NCI-H446 treated with DMSO at 0.1 percent for 48 hours (cell line): ENCODE results near the gene TMBIM1.
"Not testable (repeated sequence)": the region's sequence is repeated elsewhere in the genome, so short reads cannot be mapped to it uniquely, and the experiment has no call there.

ENCODE experiments used
- DNase-seq: peaks from one replicate; lab custom pipeline; 2025; lab: John Stamatoyannopoulos, UW

Gene TMBIM1

DNA sequence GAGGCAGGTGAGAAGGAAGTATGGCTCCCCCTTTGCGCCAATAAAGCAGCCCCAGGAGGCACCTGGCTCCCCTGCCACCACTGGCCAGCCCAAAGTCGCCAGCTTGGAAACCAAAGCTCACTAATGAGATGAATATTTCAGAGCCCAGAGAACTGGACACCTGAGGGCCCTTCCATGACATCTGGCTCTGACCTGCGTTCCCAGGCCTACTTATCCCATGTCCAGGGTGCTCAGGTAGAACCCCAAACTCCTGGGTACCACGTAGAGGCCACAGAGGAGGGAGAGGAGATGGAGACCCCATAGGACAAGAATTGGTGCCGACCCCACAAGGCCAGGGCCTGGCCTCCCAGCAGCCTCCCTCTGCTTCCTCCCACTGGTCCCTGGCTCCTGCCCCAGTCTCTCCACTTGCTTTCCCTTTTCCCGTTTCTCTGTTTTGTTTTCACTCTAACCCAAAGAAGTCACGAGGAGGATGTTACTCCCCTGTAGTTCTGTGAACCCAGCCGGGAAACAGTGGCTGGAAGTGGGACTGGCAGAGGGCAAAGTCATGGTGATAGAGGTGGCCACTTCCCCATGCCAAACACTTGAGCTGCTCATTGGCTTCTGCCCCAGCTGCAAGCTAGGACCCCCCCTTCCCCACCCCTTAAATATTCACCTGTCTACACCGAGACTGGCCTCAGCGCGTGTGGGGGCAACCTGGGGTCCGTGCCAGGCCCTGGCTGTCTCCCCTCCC is 820 bp downstream of the TMBIM1 start:
- no peak for DNase-seq

DNA sequence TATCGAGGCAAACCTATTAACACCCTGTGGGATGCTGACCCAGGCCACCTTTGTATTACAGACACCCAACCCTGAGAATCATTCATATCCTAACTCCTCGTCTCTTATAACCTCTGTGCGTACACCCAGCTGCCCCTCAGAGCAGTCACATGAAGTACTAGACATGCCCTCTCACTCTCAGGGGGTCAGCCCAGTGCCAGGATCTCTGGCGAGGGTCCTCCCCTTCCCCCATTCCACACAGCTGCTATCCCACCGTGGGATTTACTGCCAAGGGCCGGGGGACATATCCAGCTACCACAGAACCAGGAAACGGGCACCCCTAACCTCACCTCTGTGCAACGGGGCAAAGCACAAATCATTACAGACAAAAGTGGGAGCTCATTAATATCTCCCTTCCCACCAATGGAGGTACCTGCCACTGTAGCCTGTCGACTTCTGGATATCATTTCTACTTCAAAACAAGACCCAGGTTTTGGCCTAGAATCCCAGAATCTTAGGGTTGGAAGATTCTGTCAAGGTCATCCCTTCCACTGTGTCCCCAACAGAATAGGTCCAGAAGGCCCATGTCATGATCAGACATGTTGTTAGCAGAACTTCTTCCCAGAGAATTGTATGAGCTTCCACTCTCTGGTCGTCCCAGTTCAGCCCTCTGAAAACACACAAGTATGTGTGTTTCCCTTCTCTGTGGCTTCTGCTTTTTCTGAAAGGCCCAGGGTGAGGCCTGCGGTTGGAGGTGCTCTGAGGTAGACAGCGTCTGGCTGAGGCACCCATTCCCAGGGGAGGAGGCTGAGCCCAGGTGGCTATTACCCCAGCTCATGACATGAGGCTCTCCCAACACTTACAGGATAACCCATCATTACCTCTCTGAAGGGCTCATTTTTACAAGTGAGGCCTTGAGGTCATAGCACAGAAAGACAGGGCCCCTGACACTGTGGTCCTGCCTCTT is 1.7 kb downstream of the TMBIM1 start:
- DNase-seq = no peak

DNA sequence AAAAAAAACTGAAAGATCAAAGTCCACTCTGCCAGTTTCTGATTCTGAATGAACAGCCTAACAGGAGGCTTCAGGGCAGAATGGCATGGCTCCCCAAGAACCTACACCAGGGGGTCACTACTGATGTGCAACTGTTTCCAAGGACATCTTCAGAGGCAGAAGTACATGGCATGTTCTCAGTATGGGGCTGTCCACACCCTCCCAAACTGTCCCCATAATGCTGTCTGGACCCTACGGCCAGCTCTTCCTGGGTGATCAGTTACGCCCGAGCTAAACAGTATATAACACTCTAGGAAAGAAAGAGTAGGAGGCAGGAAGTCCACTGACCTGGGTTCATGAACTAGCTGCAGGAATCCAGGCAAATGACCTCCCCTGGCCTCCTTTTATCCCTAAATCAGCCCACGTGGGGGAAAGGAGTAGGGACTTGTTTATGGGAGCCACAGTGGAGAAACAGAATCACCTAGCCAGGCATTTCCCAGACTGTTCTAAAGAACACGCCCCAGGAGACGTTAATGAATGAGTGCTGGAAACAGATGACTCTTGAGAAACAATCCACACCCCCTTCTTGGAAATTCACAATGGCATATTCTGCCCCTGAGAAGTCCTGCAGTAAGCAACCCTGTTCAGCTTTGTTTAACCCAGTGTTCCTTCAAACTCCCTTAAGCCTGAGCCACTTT is 2.5 kb downstream of the TMBIM1 start:
- DNase-seq = no peak

DNA sequence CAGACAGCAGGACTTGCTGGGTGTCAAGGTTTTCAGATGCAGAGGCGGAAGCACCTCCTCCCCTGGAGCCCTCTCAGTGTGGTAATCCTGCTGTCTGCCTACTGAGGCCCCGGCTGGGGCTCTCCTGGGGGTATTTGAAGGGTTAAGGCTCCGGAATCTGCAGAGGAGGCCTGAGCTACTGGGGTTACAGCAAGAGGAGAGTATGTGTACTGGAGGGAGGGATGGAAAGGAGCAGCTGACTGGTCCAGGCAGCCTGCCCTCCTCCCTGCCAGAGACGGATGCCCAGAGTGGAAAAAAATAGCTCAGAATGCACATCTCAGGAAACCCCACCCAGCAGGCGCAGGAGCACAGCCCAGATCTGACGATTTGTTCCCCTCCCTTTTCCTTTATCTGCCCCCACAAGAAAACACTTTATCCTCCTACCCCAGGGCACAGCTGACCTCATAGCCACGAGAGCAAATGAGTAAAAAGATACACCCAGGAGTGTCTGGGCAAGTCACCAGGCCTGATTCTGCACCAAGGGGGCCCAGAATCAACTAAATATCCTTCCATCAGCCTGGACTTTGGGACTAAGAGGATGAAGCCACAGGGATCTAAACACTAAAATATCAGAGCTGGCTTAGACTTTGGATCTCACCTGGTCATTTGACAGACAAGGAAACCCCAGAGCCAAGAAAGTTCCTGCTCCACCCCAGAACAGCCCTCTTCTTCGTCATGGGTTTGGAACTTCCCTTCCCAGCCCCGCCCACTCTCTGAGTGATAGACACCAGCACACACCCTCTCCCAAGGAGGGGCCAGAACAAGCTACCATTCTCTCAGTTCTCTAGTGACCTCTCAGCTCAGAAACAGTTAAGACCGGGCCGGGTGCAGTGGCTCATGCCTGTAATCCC is 5.5 kb downstream of the TMBIM1 start:
- peak; percentile 23 for DNase-seq

DNA sequence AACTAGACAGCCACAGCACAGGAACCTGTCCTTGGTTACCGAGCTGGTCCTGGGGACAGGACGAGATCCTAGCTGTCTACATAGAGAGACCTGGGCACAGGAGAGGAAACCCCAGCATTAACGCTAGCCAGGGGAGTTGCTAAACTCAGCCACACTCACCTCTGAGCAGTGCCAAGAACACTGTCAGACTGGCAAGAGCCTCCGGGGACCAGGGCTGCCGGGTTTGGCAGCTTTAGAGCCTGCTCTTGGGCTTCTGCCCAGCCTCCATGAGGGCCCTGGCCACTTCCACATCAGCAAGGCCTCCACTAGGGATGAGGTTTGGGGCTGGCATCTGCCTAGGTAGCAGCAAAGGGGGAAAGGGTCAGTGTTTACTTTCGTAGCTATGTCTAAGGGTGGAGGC is 6.7 kb downstream of the TMBIM1 start:
- DNase-seq = peak; percentile 78

DNA sequence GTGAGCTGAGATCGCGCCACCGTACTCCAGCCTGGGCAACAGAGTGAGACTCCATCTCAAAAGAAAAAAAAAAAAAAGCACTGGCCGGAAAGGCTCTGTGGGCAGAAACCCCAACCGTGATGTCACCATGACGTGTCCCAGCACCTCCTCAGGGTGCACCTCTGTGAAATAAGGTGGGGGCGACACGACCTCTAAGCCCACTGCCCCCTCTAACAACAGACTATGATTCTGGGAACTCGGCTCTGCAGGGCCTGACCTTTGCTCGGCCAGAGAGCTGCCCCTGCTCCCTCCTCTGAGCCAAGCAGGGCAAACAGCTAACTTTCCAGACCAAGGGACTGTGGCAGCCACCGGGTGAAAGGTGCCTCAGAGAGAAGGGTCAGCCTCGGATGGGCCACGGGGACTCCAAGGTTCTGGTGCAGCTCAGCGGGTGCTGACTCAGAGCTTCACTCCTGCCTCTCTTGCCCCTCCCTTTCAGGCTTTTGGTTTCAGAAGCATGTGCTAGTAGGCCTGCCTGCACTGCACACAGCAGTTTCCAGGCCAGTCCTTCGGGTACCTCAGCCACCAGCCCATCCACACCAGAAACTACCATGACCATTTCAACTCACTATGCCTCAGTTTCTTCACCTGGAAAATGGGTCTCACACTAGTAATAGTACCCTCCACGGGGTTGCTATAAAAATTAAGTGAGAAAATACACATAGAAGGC is 8.0 kb downstream of the TMBIM1 start:
- no peak for DNase-seq

DNA sequence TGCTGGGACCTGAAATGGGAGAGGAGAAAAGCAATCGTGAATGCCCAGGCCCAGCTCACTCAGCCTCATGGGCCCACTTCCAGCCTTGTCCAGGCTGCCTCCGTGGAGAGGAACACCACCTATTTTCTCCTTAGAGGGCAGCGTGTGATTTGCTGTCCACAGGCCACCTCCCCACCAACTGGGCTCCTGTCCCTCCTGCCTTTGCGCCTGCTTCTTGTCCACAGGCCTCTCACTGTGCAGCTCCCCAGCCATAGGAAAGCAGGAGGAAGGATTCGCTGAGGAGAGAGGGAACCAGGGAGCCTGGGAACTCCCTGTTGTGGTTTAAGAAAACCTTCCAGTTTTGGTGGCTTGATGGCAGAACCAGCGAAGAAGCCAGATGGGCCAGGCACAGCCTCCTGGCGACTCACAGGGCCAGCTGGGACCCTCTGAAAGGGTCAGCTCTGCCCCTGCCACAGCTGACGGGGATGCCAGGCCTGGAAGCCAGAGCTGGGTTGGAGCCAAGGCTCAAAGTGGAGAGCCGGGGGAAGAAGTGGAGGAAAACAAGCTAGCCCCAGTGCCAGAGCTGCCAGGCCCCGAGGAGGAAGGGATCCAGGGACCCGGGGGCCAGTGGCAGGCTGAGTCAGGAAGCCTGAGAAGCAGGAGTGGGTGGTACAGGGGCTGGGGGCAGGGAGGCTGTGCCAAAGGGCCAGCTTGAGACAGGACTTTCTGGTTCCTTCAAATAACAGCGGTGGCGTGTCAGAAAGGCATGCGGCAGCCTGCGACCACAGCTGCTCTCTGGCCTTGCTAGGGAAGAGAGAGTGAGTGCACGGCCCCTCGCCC is 9.9 kb downstream of the TMBIM1 start:
- DNase-seq = peak; percentile 21

DNA sequence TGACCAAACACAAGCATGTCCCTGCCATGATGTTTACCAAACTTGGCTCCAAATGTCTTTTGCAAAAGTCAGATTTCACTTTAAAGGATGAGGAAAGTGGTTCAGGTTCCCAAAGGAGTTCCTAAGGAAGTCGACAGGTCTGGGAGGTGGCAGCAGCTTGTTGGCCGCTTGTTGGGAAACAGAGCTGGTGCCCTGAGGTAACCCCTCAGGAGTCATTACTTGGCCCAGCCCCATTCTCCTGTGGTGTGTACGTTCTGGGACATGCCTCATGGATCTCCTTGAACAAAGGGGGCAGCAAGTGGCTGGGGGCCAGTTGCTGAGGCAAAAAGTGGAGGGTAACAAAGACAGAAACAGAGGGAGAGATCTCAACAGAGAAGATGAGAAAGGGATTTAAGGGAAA is 10.9 kb downstream of the TMBIM1 start:
- DNase-seq = no peak

DNA sequence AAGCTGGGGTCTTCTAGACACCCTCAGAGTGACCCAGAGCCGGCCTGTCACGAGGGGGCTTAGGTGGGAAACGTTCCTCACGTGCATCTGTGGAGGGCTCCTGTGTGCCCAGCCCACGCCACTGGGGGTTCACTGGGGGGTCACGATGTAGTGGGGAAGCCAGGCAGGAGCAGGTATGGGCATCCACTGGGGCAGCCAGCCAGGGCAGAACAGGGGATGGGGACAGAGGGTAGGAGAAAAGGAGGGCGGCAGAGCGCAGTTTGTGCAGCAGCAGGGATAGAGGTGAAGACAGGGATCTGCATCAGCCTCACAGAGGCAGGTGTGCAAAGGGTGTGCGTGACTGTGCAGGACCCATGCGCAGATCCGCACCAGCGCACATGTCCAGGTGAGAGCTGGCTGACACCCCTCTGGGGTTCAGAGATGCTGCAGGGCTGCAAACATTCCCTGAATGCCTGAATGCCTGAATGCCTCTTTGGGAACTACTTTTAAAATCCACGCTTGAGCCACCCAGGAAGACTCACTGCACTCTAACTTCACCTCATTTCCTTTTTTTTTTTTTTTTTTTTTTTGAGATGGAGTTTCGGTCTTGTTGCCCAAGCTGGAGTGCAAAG is 11.9 kb downstream of the TMBIM1 start:
- DNase-seq = no peak

DNA sequence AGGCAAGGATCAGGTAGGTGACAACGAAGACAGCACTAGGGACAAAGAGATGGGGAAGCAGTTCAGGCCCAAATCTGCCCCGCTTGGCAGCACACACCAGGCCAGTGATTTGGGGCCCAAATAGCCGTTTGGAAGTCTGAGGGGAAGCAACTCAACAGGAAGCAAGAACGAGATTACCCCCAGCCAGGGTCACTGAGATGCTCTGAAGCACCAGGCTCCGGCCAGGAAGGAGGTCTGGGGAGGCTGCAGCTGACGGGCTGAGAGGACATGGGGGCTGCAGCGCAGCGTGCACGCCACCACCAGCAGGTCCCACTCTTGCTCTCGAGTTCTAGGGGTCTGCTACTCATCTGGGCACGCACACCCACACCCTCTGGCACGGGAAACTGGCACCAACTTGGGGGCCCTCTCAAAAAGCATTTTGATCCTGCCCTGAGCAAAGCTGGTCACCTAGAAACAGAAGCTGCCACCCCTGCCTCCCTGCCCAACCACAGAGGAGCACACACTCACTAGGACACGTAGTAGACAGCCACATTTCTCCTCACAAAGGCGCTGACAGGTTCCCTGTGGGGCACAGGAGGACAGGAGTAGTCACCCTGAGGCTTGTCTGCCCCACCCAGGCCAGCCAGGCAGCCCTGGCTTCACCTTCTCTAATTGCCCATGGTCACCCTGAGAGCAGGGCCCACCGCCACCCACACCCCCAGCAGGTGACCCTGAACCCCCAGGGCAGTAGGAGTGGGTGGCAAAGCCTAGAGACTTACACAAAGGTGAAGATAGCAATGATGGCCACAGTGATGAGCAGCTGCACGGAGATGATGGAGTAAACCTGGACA is 13.6 kb downstream of the TMBIM1 start:
- no peak for DNase-seq

DNA sequence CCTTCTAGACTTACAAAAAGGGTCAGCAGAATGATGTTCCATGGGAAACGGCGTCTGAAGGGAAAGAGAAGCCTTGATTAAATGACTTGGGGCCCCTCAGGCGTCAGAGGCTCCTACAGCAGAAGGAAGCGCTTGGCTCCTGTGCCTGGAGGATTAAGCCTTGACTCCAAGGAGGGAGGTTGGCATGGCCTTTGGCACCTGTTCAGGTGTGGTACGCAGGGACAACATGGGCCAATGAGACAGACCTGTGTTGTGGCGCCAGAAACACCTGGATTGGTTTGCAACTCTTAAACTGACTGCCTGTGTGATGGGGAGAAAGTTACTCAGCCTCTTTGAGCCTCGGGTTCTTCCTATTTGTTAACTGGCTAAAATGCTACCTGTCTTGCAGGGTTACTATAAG is 14.4 kb downstream of the TMBIM1 start:
- no peak for DNase-seq

DNA sequence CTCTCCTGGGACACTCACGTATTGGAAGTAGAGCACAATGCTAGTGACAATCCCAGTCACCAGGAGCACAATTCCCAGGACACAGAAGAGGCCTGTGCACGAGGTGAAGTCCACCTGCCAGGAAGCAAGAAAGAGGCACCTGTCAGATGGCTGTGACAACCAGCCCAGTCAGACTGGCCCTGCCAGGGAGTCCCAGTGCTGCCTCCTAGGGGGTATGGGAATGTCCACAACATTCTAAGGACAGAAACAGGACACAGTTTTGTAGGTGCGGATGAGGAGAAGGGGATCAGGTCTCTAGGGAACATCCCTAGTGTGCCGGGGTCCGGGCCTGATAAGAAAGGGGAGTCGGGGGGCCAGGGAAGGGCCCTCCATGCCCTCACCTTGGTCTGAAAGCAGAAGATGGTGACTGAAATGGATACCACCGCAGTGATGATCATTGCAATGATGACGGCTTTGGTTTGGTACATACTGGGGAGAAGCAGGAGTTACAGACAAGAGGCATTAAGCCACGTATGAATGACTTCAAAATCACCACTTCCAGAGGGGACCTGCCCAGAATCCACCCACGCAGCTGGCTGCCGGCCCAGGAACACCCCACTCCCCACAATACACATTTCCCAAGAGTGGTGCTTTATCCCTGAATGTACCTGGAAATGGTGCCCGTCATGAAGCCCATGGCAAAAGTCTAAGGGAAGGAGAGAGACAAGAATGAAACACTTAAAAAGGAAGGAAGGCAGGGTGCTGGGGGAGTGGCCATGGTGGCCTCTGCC is 15.1 kb downstream of the TMBIM1 start:
- DNase-seq = no peak

DNA sequence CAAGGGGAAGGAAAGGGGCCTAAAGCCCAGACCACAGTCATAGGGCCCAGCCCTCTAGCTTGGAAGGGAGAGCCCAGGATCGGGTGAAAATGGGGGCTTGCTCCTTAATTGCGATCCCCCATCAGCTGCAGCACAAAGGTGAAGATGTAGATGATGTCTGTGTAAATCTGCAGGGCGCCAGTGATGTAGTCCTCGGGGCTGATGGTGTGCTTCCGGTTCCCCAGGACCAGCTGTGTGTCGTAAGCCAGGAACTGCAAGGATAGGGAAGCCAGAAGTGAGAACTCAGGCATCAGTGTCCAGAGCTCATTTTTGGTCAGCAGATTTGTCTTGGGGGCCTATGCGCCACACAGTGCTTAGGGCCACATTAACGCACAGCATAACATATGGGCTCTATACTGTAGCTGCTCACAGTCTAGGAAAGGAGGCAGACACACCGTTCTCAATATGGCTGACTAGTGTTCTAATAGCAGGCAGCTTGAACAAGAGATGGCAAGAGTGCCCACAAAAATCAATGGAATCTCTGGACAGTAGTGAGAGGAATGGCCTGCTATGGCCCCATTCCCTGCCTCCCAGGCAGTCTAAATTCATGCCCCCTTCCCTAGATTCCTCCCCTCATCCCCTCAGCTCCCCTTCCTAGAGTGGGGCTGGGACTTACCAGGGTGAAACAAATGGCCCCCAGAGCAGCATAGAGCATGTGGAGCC is 16.8 kb downstream of the TMBIM1 start:
- DNase-seq = no peak

DNA sequence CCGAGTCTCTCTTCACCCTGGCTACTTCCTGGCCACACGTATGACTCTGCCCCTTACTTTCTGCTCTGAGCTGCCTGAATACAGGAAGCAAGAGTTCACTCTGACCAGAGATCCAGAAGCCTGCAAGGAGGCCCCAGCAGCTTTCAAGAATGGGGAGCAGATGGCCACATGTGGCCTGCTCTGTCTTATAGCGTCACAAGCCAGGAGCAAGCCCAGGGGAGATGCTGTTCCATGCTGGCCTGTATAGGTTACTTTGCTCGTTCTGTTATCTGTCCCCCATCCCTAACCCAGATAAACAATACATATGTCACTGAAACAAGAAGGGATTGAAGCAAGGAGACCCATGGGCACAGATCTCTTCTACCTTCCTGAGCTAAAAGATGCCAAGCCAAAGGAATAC is 17.7 kb downstream of the TMBIM1 start:
- DNase-seq = no peak

DNA sequence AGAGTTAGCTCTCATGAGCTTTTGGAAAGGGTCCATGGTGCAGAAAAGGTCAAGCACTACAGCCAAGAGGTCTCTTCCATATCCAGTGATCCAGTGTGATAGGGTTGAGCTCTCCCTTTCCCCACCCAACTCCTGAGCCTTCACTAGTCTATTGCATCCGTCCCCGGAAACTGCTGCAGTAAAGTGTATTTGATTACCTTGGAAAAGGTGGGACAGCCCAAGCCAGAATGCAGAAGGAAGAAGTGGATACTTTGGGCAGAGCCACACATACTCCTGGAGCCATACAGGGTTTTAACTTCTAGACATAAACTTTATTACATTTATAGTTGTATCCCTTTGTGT is 18.4 kb downstream of the TMBIM1 start:
- DNase-seq = no peak

DNA sequence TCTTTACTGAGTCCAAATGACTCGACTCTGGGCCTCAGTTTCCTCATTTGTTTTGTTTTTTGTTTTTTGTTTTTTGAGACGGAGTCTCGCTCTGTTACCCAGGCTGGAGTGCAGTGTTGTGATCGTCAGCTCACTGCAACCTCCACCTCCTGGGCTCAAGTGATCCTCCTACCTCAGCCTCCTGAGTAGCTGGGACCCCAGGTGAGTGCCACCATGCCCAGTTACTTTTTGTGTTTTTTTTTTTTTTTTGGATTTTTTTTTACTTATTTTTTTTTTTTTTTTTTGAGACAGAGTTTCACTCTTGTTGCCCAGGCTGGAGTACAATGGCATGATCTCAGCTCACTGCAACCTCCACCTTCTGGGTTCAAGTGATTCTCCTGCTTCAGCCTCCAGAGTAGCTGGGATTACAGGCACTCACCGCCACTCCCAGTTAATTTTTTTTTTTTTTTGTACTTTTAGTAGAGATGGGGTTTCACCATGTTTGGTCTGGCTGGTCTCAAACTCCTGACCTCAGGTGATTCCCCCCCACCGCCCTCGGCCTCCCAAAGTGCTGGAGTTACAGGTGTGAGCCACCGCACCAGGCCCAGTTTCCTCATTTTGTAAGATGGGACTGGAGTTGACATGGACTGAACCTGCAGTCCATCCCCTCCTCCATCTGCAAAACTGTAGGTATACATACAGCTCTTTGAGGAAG is 18.9 kb downstream of the TMBIM1 start:
- not testable (repeated sequence) for DNase-seq
